GM21786 (cell line): ENCODE results near the gene MAST2.

ENCODE experiments used
- ATAC-seq: cut with Tn5 transposase; IDR thresholded peaks from one replicate; pipeline ENCODE4 v1.9.1; 2021; ENCODE audit not compliant: unreplicated experiment

Gene MAST2

DNA sequence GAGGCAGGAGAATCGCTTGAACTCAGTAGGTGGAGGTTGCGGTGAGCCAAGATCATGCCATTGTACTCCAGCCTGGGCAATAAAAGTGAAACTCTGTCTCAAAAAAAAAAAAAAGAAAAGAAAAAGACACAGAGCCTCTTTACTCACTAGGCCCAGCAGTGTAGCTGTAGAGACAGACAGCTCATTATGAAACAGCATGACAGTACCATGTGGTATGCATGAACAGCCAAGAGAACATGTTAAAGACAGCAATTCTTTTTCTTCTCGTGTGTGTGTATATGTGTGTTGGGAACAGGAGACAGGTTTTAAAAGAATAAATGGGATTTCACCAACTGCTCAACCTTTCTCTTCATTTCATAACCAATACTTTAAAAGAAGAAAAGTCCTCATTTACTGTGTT is 210.2 kb downstream of the MAST2 start:
- no peak for ATAC-seq

DNA sequence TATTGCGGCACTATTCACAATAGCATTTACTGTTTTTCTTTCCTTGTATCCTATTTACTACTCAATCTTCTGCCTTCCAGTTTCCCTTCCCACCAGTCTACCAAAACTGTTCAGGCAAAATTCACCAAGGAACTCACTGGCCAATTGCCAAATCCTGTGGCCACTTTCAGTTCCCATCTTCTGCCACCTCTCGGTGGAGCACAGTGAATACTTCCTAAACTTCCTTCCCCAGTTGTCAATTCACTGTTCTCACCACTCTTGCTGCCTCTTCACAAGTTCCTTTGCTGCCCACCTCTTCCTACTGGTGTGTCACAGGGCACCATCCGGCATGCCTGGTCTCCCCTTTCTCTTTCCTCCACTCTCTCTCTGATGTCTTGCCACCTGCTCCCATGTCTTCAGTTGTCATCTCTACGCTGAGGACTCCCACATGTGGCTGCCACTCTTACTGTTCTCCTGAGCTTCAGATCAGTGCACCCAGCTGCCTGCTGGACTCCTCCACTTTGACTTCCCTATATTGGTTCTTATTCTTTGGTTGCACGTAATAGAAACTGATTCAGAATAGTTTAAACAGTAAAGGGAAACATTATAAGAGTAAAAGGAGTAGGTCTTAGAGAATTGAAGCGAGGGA is 214.6 kb downstream of the MAST2 start:
- ATAC-seq, result no peak

DNA sequence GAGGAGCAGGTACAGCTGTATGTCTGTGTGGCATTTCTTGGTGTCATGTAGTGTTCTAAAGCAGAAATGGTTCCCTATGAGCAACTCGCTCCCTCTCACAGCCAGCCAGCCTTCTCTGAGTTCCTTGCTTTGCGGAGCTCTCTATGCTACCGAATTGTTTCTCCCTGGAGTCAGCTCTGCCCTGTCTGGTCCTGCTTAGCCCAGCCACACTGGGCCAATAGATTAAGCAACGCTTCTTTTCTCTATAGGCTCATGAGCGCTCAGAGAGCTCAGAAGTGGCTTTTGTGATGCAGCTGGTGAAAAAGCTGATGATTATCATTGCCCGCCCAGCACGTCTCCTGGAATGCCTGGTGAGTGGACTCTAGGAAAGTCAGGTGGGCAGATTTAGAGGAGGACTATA is 215.9 kb downstream of the MAST2 start:
- no peak for ATAC-seq

DNA sequence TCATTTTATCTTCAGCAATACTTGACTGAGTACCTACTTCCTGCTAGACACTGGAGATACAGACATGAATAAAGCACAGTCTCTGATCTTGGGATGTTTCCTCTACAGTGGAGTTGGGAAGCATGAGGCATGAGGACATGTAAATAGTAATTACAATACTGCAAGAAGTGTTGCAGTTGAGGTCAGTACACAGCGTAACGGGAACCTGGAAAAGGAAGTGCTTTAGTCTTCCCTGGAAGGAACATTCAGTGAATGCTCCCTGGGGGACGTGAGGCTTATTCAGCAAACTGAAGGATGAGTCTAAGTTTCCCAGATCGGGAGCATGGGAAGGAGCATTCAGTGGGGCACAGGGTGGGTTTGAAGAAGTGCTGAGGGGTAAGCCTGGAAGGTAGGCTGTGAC is 216.6 kb downstream of the MAST2 start:
- no peak for ATAC-seq

DNA sequence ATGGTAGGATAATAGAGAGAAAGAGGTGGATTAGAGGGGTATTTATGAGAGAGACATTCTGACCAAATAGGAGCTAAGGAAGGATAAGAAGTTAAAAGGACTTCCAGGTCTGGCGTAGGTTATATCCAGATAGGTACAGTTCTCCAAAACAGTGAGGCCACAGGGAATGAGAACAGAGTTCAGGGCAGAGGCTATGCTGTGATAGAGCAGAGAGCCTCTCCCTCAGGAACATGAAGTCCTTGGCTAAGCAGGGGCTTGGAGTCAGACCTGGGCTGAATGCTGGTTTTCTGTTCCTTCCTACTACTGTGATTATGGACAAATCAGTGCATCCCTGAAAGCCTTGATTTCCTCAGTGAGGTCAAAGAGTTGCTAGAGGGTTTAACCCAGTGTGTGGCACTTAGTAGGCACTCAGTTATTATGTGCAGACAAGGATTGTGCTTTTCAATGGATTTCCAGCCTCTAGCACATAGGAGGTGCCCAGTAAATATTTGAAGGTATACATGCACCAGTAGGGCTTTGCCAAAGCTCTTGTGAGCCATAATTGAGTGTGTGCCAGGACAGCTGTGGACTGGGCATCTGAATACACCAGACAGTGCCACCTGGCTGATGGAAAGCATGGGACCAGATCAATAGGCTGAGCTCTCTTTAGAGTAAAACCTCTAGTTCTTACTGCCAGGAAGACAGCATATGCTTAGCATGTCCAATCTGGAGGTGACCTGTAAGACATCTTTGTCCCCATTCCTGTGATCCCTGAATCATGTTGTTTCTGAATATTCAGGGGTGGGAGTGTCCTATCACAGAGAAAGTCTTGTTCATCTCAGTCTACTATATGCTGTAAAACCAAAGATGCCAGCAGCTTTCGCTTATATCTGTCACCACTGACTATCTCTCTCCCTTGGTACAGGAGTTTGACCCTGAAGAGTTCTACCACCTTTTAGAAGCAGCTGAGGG is 217.9 kb downstream of the MAST2 start:
- no peak for ATAC-seq

DNA sequence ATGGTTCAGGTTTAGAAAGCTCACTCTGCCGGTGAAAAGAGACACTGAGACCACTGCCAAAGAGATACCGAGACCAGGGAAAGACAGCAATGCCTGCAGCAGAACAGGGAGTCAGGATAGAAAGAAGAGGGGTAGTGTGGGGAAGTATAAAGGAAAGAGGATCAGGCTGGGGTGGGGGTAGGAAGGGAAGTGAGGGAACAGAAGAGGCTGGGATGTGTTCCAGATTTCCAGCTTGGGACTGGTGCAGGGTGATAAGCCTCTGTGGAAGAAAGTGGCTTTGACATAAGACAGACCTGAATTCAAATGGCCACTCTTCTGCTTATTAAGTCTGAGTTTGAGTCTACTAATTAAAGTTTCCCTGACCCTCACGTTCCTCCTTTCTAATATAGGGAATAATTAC is 223.1 kb downstream of the MAST2 start:
- ATAC-seq, result no peak

DNA sequence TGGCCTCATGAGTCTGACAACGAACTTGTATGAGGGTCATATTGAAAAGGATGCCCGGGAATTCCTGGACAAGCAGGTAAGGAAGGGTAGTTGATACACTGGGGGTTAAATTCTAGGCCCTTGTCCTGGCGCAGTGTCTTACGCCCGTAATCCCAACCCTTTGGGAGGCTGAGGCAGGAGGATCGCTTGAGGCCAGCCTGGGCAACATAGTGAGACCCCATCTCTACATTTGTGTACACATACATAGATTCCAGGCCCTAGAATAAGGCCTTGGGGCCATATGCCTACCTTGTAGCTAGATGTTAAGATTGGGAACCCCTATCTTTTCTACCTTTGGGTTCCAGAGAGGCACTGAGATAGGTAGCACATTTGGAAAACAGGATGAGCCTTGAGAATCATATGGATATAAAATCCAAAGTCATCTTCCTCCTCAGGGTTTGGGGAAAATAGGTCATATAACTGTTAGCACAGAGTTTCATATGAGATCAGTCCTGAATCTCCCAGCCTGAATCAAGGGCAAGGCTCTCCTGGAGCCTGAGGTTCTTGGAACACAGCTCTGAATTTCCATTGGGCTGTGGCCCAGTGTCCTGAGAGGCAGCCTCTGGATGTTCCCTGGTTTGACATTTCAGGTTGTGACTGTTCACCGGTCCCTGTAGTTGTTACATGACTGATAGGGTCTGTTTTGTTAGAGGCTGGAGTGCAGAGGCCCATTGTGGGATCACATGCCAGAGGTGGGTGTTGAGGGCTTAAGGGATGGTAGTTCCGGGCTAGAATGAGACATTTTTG is 224.6 kb downstream of the MAST2 start:
- ATAC-seq, result no peak

DNA sequence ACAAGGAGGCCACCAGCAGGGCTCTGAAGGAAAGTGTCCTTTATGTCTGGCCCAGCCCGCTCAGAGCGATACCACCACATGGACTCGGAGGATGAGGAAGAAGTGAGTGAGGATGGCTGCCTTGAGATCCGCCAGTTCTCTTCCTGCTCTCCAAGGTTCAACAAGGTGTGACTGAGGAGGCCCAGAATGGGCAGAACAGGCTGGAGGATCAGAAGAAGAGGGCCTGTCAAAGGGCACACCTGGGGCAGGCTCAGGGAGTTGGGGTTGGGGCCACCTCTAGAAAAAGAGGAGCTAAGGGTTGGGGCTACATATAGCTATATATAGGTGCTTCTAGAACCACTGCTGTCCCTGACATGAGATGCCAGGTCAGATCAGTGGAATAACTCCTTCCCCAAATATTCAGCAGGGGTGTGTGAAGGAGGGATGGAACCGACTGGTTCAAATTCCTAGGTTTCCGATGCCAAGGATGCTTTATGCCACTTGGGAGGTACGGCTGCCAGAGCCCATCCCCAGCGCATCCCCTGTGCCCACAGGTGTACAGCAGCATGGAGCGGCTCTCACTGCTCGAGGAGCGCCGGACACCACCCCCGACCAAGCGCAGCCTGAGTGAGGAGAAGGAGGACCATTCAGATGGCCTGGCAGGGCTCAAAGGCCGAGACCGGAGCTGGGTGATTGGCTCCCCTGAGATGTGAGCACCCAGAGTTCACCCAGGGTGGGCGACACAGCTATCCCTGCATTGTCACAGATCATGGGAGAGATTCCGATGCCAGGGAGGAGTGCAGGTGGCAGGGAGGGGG is 226.9 kb downstream of the MAST2 start:
- ATAC-seq, result no peak

DNA sequence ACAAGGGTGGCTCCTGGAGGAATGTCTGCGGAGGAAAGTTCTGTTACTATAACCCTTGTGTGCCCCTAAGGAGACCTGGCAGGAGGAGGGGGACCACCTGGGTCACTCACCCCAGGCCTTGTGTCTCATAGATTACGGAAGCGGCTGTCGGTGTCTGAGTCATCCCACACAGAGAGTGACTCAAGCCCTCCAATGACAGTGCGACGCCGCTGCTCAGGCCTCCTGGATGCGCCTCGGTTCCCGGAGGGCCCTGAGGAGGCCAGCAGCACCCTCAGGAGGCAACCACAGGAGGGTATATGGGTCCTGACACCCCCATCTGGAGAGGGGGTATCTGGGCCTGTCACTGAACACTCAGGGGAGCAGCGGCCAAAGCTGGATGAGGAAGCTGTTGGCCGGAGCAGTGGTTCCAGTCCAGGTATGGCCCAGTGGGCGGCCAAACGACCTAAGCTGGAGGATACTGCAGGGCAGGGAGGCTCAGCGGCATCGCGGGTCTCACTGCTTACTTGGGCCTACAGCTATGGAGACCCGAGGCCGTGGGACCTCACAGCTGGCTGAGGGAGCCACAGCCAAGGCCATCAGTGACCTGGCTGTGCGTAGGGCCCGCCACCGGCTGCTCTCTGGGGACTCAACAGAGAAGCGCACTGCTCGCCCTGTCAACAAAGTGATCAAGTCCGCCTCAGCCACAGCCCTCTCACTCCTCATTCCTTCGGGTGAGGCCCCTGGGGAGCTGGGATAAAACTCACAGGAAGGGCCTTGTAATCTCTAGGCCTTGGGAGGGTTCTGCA is 227.7 kb downstream of the MAST2 start:
- no peak for ATAC-seq

DNA sequence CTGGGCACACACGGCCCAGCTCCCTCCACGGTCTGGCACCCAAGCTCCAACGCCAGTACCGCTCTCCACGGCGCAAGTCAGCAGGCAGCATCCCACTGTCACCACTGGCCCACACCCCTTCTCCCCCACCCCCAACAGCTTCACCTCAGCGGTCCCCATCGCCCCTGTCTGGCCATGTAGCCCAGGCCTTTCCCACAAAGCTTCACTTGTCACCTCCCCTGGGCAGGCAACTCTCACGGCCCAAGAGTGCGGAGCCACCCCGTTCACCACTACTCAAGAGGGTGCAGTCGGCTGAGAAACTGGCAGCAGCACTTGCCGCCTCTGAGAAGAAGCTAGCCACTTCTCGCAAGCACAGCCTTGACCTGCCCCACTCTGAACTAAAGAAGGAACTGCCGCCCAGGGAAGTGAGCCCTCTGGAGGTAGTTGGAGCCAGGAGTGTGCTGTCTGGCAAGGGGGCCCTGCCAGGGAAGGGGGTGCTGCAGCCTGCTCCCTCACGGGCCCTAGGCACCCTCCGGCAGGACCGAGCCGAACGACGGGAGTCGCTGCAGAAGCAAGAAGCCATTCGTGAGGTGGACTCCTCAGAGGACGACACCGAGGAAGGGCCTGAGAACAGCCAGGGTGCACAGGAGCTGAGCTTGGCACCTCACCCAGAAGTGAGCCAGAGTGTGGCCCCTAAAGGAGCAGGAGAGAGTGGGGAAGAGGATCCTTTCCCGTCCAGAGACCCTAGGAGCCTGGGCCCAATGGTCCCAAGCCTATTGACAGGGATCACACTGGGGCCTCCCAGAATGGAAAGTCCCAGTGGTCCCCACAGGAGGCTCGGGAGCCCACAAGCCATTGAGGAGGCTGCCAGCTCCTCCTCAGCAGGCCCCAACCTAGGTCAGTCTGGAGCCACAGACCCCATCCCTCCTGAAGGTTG is 231.4 kb downstream of the MAST2 start:
- ATAC-seq, result no peak

DNA sequence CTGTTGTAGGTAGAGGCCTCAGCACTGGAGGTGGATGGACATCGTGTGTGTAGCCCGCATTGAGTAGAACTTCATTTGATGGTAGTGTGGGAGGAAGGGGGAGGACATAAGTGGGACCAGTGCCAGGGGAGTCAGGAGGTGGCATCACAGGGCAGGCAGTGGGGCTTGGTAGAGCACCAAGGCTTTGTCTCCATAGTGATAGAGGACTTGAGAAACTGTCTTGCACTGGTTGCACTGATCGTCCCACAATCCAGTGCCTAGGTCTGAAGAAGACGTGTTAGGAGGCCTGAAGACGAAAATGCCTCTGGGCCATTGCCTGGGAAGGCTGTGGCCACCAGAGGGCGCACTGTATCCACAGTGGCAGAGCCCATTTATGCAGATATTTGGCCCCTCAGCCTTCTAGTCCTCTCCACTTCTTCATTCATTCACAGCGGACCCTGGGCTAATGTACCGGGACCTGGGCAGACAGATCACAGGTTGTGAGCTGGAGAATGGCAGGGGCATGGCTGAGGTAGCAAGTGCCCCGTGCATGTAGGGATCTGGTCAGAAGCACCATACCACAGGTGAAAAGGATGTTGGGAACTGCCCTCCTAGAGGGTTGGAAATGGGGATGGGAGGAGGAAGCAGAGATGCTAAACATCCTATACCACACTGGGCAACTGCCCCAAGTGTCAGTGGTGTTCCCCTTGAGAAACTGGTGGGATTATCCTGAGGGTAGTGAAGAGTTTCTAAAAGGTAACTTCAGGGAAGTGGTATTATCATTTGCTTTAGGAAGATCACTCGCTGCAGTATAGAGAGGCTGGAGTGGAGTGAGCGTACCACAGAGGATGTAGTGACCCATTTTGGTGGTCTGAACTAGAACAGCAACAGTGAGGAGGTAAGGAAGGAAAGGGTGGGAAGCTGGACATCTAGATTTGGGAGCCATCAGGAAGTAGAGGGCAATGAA is 233.8 kb downstream of the MAST2 start:
- no peak for ATAC-seq

DNA sequence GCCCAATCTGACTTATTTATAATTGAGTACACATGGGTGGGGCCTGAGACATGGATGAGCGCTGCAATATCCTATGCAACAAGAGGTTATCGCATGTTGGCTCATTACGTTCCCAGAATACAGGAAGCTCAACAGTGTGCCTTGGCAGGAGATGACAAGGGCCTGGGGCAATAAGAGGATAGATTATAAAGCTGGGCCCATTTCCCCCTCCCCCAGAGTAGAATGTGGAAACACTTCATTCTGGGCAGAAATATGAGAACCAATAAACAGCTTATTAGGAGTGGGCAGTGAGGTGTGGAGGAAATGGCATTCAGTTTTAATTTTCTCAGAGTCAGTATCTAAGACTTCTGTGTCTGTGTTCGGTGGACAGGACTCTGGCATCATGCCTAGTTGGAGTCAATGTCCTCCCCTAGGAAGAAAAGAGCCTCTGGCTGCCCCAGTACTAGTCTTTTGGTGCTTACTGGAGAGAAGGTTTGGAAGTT is 236.2 kb downstream of the MAST2 start:
- ATAC-seq, result no peak

DNA sequence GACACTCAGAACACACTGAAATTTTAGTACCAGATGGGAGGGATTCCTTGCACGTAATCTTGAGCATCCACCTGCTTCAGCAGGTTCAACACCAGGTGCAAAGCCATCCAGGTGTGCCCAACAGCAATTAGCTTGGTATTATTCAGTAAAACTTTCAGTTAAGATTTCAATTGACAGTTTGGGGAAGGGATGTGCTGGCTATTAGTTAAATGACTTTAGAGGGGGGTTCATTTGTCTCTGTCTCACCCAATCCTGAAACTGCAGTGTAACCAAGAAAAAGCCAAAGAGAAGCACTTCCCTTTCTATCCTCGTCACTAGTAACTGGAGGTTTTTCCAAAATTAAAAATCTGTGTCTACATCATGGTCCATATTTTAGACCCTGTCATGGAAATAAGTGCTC is 238.1 kb downstream of the MAST2 start:
- no peak for ATAC-seq

DNA sequence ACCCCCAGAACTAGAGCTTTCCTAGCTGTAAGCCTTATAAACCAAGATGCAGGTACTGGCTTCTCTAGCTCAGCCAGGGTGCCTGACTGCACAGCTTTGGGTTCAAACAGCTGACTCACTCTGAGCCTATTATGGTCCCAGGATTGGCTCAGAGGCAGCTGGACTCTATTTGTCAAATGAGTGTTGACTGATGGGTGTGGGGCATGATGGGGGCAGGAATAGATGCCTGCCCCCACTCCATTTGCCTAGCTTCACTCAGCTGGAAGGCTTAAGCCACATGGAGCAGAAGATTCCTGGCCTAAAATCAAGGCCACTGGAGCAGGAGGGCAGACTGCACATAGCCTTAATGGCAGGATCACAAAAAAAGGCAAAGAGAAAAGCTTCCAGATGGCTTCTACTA is 238.6 kb downstream of the MAST2 start:
- ATAC-seq, result no peak

DNA sequence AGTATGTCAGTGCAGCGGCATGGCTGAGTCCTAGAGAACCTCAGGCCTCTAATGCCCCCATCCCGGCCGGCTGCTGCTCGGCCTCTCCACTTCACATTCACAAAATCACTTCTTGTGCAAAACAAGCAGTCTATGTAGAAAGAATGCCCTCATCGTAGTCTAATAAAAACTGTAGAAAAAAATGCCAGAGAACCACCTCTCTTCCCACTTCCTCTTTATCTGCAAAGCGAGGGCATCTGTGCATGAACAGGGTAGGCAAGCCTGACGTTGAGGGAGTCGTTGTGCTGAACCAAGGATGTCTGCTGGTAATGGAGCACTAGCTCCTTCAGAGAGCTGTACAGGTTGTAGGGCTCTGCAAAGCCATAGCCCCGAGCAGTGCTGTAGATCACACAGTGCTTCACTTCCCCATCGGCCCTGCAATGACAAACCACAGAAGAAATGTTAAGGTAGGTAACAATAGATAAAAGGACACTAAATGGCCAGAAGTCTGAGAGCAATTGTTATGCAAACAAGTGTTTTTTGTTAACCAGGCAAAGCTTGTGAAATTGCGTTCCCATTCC is 240.1 kb downstream of the MAST2 start:
- peak; percentile 89 for ATAC-seq

DNA sequence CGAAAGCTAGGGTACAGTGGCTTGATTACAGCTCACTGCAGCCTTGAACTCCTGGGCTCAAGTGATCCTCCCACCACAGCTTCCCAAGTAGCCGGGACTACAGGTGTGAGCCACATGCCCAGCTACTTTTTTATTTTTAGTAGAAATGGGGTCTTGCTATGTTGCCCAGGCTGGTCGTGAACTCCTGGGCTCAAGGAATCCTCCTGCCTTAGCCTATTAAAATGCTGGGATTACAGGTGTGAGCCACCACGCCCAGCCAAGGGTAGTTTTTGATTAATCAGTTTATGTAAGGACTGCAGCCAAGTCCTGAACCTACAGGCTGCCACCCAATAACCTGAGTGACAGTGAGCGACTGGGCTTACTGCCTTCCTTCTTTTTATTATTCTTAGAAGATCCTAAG is 240.7 kb downstream of the MAST2 start:
- ATAC-seq, result no peak

DNA sequence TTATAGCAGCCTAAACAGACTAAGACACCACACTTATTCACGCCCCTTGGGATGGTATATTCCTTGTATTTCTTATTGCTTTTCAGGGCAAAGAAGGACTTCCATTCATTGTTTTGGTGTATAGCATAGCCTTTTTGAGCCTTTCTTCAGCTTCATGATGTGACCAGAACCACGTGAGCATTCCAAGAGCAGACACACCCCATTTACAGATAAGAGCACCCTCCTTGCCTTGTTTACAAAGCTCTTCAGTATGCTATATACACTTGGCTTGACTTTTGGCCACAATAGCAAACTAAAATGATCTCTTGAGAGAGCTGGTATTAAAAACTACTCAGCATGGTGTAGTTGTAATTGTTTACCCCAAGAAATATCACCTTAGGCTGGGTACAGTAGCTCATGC is 250.3 kb downstream of the MAST2 start:
- no peak for ATAC-seq

DNA sequence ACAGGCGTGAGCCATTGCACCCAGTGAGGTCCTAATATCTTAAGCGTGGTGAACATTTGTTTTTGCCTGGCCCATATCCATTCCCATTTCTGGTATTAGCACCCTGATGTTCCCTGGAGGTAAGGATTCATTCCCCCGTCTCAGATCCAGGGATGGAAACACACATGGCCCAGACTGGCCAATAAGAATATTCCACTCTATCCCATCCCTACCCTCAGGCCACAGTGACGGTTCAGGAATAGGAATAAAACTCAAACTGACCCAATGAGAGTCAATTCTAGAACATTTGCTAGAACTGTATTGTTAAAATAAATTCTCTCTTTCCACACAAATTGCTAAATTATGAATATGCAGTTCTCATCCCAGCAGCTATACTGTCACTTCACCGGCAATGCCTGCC is 252.9 kb downstream of the MAST2 start:
- no peak for ATAC-seq
